ENCODE measurements around the gene COPS7A.
A peak's percentile ranks its signal among the peaks of the same experiment; 100 is the strongest.

COPS7A gene

DNA sequence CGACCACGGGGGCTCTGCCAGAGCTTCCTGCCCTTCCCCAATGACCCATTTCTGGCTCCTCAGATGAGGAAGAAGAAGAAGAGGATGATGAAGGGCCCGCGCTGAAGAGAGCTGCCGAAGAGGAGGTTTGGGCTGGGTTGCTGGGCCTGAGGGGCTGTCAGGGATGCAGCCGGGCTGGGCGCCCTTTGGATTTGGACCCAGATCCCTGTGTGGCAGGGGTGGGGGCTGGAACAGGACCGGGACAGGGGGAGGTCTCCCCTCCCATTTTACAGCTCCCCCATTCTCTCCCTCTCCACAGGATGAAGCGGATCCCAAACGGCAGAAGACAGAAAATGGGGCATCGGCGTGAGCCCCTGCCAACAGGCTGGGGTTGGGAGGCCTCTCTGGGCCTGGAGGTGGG, 46.2 kb downstream of the COPS7A start:
- DNase-seq (ENCODE audit: low spot score): no peak

DNA sequence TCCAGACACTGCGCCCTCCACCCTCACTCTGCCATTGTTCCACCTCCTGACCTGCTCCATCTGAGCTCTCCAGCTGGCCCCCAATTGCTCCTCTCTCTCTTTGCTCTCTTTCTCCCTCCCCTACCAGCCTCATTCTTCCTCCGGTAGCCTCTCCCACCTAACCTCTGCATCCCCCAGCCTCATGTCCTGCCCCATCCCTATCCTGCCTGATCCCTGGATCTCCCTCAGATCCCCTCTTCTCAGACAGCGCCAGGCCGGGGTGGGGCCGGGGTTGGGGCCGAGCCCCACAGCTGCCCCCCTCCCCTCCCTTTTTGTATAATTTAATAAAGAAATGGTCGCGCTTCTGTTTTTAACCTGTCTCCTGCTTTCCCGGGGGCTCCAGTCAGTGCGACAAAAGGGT, 46.8 kb downstream of the COPS7A start:
- DNase-seq (ENCODE audit: low spot score): no peak

DNA sequence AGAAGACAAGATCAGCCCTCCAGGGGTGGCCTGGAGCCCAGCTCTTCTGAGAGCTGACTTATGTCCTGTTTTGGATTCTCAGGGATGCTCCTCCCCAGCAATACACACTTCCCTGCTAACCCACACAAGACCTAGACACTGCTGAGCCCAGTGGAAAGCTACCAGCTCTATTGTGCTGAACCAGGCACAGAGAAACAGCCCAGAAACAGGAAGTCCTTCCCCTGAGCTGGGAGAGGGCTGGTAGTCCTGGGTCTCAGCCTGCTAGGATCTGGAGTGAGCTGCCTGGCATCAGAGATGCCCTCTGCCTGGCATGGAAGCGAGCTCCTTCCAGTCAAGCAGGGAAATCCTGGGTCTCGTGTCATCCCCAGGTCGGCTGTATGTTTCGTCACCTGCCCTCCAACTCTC, 47.2 kb downstream of the COPS7A start:
- peak; percentile 55 for DNase-seq (ENCODE audit: low spot score)

DNA sequence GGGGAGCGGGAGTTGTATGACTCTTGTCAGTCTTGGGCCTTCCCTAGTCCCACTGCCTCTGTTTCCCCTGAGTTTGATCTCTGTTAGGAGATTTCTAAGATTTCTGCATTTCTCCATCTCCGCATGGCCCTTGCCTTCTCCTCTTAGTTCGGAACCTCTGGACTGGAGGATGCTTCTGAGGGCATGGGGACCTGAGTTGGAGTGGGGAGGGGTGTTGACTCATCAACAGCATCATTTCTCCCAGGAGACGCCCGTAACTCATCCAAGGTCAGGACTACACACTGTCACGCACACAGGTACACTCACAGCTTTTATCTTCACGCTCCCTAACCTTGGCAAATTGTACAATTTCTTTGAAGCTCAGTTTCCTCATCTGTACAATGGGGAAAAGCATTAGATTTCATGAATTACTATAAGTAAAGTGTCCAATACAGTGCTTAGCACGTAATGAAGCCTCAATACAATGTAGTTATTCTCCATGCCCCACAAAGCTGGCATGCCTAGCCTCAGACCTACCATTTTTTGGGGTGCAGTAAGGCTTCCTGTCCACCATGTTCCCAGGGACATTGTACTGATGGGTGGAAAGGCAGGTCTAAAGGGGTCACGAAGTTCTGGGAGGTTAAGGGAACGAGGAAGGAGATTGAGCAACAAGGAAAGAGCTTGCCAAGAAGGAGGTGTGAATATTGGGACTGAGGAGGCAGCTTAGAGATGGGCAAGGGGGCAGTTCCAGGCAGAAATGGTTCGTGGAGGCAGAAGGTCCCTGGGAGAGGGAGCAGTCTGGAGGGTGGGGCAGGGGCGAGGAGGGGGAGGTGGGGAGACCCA, 47.9 kb downstream of the COPS7A start:
- no peak for DNase-seq (ENCODE audit: low spot score)

DNA sequence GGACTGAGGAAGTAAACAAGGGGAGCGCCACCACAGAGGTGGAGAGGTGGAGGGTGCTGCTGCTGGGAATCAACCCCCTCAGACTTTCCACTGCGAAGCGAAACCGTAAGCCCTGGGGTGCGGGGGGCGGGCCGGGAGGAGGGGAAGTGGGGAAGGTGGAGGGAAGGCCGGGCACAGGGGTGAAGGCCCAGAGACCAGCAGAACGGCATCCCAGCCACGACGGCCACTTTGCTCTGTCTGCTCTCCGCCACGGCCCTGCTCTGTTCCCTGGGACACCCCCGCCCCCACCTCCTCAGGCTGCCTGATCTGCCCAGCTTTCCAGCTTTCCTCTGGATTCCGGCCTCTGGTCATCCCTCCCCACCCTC, 48.5 kb downstream of the COPS7A start, which contains the start of gene LAG3:
TSS of gene LAG3 (plus strand) at position 190 of the 365 bp plus-strand sequence. CDS start 333 bp downstream, outside the sequence.
- no peak for DNase-seq (ENCODE audit: low spot score)

DNA sequence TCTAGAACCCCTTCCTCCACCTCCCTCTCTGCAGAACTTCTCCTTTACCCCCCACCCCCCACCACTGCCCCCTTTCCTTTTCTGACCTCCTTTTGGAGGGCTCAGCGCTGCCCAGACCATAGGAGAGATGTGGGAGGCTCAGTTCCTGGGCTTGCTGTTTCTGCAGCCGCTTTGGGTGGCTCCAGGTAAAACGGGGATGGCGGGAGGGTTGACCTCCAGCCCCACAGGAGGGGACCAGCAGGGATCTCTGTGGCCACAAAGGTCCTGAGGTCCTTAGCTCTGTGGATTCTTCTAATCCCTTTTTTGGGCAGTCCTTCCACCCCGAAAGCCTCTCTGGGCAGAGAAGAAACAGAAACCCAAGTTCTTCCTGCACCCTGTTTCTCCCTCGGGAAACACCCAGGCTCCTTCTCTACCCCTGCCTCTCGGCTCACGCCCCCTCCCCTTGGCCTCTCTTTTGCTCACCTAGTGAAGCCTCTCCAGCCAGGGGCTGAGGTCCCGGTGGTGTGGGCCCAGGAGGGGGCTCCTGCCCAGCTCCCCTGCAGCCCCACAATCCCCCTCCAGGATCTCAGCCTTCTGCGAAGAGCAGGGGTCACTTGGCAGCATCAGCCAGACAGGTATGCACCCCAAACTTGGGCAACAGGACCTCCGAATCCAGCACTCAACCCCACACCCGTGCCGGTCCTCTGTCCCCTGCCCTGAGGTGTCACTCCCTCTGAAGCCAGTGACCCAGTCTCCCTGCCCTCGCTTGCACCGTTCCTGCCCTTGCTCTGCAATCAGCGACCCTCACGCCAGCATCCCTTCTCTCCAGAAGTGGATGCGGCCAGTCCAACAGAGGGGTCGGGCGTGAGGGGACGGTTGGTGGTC, 49.1 kb downstream of the COPS7A start:
- DNase-seq (ENCODE audit: low spot score): no peak

DNA sequence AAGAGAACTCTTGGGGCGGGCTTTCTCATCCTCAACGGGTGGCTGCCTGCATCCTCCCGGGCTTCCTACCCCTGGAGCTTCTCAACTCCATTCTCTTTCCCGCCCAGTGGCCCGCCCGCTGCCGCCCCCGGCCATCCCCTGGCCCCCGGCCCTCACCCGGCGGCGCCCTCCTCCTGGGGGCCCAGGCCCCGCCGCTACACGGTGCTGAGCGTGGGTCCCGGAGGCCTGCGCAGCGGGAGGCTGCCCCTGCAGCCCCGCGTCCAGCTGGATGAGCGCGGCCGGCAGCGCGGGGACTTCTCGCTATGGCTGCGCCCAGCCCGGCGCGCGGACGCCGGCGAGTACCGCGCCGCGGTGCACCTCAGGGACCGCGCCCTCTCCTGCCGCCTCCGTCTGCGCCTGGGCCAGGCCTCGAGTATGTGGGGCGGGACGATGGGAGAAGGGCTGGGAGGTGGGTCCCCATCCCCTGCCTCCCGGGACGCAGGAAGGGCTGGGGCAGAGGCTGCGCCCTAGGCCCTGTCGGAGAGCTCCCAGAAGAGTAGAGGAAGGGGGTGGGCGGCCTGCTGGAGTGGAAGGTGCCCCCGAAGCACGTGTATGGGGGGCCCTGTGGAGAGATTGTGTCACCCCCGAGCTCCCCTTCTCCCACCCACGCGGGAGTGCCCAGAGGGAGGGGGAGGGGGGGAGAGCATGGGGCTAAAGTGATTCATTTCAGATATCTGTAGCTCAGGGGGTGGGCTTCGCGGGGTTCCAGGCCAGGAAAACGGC, 49.9 kb downstream of the COPS7A start:
- DNase-seq (ENCODE audit: low spot score): no peak

DNA sequence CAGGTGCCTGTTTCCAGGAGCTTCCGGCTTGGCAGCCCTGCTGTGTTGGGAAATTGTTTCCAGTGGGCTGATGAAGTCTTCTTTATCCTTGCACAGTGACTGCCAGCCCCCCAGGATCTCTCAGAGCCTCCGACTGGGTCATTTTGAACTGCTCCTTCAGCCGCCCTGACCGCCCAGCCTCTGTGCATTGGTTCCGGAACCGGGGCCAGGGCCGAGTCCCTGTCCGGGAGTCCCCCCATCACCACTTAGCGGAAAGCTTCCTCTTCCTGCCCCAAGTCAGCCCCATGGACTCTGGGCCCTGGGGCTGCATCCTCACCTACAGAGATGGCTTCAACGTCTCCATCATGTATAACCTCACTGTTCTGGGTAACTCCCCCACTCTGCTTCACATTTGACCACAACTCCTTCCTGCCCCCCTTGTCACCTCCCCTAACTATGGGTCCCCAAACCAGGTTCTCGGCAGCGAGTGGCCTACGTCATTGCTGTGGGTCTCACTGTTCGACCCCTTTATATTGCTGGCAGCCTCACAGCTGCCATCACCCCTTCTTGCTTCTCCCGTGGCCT, 50.7 kb downstream of the COPS7A start:
- DNase-seq (ENCODE audit: low spot score): no peak

DNA sequence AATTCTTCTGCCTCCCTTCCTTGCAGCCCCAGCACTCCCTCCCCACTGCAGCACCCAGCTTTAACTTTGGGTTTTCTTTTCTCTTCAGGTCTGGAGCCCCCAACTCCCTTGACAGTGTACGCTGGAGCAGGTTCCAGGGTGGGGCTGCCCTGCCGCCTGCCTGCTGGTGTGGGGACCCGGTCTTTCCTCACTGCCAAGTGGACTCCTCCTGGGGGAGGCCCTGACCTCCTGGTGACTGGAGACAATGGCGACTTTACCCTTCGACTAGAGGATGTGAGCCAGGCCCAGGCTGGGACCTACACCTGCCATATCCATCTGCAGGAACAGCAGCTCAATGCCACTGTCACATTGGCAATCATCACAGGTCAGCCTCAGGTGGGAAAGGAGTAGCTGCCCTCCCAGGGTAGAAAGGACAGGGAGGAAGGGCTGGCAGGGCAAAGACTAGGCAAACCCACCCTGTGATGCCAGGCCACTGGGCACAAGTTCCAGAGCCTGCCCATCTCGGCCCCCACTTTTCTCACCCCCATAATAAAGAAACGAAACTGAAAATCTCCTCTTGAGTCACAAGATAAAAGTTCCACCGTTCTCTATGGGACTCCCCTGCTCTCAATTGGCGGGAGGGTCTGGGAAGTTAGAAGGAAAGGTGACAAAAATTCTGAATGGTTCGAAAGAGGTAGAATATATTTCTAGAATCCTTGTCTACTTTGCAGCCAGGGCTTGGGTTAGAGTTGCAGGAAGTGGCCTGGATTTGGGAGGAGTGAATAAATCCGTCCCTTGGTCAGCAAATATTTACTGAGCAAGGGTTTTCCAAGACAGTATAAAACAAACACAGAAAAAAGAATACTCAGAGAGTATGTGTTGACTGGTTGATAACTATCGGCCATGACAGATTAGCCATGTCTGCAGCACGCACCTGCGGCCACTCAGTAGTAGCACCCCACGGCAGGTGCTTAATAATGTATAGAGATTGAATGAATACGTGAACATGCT, 51.6 kb downstream of the COPS7A start:
- DNase-seq (ENCODE audit: low spot score): no peak

DNA sequence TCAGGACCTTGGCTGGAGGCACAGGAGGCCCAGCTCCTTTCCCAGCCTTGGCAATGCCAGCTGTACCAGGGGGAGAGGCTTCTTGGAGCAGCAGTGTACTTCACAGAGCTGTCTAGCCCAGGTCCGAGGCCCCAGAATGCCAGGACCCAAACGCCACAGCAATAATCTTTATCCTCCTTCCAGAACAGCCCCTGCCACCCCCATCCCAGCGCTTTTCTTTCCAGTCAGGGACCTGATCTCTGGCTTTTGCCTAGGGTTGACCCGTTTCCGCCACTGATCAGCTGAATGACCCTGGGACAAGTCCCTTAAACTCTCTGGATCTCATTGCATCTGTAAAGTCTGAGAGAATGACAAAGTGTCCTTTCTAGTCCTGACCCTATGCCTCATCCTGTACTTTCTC, 53.5 kb downstream of the COPS7A start:
- DNase-seq (ENCODE audit: low spot score): no peak

DNA sequence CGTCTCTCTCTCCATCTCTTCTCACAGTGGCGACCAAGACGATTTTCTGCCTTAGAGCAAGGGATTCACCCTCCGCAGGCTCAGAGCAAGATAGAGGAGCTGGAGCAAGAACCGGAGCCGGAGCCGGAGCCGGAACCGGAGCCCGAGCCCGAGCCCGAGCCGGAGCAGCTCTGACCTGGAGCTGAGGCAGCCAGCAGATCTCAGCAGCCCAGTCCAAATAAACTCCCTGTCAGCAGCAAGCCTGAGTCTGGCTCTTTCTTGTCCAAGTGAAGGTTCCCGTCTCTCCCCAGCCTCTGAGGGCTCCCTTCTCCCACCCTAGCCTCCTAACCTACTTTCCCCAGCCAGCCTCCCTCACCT, 54.3 kb downstream of the COPS7A start:
- DNase-seq (ENCODE audit: low spot score): no peak

DNA sequence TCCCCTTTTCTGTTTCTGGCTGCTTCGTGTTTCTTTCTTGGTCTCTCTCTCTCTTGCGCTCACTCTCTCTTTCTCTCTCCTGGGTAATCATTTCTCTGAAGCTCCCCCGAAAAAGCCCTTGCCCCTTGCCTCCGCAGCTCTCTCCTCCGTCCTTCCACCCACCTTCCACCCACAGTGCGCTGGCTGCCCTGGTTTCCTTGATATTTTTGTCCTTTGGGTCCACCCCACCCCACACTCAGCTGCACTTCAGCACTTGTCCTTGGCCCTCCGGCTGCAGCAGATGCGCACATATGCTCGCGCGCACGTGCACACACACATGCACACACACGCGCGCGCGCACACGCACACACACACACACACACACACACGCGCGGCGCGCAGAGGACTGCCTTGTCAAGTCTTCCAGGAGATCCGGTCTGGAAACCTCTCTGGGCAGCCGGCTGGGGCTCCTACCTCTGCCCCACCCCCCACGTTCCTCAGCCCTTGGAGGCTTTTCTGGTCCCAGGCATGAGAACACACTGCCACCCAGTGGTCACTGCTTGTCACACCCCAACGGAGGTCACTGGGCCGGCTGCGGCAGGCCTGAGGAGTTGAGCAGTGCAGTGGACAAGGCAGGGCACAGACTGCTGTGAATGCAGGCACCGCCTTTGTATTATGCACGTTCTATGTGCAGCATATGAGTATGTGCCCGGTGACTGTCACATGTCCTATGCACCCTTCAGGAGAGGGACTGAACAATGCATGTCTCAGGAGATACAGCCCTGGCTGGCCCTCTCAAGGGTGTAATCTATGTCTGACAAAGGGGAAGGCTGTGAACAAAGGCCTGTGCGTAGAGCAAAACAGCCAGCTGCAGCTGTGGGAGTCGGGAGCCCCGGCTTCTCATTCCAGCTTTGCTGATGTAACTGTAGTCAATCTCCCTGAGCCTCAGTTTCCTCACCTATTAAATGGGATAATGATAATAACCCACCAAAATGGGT, 55.0 kb downstream of the COPS7A start:
- peak; percentile 94 for DNase-seq (ENCODE audit: low spot score)

DNA sequence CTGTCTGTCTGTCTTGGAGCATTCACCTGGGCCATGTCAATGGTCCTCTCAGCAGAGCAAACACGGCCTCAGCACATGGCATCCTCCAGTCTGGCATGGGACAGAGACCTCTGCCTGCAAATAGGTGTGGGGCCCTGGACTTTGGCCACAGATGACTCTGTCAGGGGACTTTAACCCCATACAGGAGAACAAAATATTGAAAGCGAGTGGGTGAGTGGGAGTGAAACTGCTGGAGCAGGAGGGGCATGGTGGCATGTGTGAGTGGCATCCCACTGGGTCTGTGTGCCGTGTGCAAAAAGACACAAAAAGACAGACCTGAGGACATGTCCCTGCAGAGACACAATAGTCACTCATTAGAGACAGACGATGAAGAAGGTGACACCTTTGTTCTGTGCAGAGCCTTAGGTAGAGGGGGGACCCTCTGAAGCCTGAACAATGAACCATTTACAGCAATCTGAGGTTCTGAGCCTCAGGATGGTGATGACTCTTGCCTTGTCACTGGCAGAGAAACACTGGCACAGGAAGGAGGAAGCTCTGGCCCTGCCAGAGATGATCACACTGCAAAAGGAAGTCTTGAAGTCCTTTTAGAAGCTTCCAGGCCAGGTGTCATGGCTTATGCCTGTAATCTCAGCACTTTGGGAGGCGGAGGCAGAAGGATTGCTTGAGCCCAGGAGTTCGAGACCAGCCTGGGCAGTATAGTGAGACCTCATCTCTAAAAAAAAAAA, 56.0 kb downstream of the COPS7A start:
- DNase-seq (ENCODE audit: low spot score): no peak

DNA sequence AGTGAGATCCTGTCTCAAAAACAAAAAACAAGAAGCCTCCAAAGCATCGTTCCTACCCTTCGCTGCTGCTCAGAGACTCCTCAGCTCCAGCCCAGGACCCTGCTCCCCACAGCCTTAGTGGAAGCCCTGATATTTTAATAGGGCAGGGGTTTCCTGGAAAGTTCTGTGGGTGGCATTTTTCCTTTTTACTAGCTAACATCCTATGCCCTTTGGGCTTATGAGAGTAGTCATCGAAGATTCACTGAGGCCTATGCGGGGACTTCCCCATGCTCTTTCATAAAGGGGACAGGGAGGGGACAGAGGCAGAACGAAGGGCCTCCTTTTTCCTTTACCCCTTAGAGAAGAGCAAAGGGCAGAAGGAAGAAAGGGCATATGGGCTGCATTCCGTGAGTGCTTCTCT, 56.7 kb downstream of the COPS7A start:
- DNase-seq (ENCODE audit: low spot score): no peak

All from pons (tissue), 1 donor.